ENCODE data around the gene SERPINB5. TPM values are rescaled to one million over a fixed set of nuclear protein-coding genes. Genes with fewer than 3 reads are reported as not detected.

Gene SERPINB5
- total RNA-seq, 1 experiment from 2014 or later: not detected

DNA sequence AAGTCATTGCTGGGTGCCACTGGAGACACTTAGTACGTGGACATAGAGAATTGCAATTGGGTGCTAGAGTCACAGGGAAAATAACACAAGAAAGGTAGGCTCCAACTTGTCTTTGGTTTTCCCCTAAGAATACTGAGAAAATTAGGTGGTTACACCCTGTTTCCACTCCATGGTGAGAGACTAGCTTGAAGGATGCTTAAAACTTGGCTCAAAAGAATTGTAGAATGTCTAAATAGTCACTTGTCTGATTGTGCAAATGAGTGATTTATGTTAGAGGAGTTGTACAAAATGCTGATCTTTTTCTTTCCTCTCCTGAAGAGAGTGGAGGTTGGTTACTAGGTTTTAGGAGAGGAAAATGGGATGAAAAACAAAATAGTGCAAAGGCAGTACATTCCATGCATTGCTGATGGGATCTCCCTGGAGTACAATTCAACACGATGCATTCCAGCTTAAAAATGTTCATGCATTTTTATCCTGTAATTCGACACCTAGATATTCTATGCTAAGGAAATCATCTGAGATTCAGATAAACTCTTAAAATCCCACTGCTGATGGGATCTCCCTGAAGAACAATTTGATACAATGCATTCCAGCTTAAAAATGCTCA is 63.2 kb downstream of the SERPINB5 start:
- ATAC-seq (no peak), DNase-seq (ENCODE audit: low read depth, low spot score) (no peak)
- H3K36me3 ChIP-seq (ENCODE audit: control insufficient read depth, insufficient read depth, low read length): no peaks in the 10 kb centered on the region
- in situ Hi-C loops (cut with HindIII; ENCODE audit: low pct_unique_long_range_greater_than_20kb, low sequenced_read_pairs) (no loop called here), intact Hi-C loops (cut with micrococcal nuclease; ENCODE audit: unreplicated experiment) (no loop called here)
- no peaks in the 10 kb centered on the region for H3K4me1 ChIP-seq (ENCODE audit: control insufficient read depth, insufficient read depth, low read length)
- H3K27me3 ChIP-seq (ENCODE audit: control insufficient read depth, insufficient read depth, low read length): no peaks in the 10 kb centered on the region
- H3K9me3 ChIP-seq (ENCODE audit: control insufficient read depth, insufficient read depth, low read depth, low read length): no peaks in the 10 kb centered on the region
- BruUV-seq (replicated peaks): no TSS peak
- no peak overlapping the region for H3K27ac ChIP-seq (ENCODE audit: low read length)
- TF ChIP-seq POLR2AphosphoS5 (IDR thresholded peaks at IDR 0.05; ENCODE audit: low read depth, low read length): no peak
- no peak for TF ChIP-seq SIN3A (IDR thresholded peaks at IDR 0.05; ENCODE audit: borderline replicate concordance, insufficient read depth, low read depth, low read length)
- TF ChIP-seq, protein P1, sequence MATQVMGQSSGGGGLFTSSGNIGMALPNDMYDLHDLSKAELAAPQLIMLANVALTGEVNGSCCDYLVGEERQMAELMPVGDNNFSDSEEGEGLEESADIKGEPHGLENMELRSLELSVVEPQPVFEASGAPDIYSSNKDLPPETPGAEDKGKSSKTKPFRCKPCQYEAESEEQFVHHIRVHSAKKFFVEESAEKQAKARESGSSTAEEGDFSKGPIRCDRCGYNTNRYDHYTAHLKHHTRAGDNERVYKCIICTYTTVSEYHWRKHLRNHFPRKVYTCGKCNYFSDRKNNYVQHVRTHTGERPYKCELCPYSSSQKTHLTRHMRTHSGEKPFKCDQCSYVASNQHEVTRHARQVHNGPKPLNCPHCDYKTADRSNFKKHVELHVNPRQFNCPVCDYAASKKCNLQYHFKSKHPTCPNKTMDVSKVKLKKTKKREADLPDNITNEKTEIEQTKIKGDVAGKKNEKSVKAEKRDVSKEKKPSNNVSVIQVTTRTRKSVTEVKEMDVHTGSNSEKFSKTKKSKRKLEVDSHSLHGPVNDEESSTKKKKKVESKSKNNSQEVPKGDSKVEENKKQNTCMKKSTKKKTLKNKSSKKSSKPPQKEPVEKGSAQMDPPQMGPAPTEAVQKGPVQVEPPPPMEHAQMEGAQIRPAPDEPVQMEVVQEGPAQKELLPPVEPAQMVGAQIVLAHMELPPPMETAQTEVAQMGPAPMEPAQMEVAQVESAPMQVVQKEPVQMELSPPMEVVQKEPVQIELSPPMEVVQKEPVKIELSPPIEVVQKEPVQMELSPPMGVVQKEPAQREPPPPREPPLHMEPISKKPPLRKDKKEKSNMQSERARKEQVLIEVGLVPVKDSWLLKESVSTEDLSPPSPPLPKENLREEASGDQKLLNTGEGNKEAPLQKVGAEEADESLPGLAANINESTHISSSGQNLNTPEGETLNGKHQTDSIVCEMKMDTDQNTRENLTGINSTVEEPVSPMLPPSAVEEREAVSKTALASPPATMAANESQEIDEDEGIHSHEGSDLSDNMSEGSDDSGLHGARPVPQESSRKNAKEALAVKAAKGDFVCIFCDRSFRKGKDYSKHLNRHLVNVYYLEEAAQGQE (IDR thresholded peaks at IDR 0.05; ENCODE audit: insufficient read depth in 1 of 2, low read depth in 2 of 2, low read length in 1 of 2): no peak
- TF ChIP-seq TCF7L2 (IDR thresholded peaks at IDR 0.05; ENCODE audit: low read depth, low read length): no peak
- TF ChIP-seq, protein P2, sequence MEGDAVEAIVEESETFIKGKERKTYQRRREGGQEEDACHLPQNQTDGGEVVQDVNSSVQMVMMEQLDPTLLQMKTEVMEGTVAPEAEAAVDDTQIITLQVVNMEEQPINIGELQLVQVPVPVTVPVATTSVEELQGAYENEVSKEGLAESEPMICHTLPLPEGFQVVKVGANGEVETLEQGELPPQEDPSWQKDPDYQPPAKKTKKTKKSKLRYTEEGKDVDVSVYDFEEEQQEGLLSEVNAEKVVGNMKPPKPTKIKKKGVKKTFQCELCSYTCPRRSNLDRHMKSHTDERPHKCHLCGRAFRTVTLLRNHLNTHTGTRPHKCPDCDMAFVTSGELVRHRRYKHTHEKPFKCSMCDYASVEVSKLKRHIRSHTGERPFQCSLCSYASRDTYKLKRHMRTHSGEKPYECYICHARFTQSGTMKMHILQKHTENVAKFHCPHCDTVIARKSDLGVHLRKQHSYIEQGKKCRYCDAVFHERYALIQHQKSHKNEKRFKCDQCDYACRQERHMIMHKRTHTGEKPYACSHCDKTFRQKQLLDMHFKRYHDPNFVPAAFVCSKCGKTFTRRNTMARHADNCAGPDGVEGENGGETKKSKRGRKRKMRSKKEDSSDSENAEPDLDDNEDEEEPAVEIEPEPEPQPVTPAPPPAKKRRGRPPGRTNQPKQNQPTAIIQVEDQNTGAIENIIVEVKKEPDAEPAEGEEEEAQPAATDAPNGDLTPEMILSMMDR (IDR thresholded peaks at IDR 0.05): no peak
- ChIA-PET POLR2A (no interaction called here), CTCF (no interaction called here)
- no peak overlapping the region for H3K4me3 ChIP-seq (ENCODE audit: low read depth in 2 of 2, low read length in 2 of 2)

DNA sequence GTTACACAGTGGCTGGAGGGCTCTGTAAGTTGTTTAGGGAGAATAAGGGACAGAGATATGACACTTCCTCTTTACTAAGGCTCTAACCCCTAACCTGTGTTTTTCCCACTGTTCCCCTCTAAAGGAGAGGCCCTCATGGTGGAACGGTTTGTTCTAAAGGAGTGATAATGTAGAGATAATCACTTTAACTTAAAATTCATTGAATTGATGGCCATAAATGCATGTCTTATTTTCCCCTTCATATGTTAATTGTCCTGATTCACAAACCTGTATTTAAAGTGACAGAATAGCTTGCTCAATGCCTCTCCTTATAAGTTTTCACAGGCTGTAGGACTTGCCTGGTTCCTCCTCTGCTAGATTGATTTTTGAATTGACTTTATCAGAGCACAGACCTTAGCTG is 65.3 kb downstream of the SERPINB5 start, which contains the start of gene SERPINB12:
TSS of gene SERPINB12 (plus strand) at position 301 of the 400 bp plus-strand sequence. CDS start 13,791 bp downstream, outside the sequence.
- Histone ChIP-seq H3K9me3 (ENCODE audit: control insufficient read depth, insufficient read depth, low read depth, low read length) (no peaks in the 10 kb centered on the region), H3K4me3 (ENCODE audit: low read depth in 2 of 2, low read length in 2 of 2) (no peak within 1 kb of the TSS), H3K27me3 (ENCODE audit: control insufficient read depth, insufficient read depth, low read length) (no peaks in the 10 kb centered on the region), H3K36me3 (ENCODE audit: control insufficient read depth, insufficient read depth, low read length) (no peaks in the 10 kb centered on the region), H3K4me1 (ENCODE audit: control insufficient read depth, insufficient read depth, low read length) (no peaks in the 10 kb centered on the region), H3K27ac (ENCODE audit: low read length) (no peak within 1 kb of the TSS)
- no TSS peak for BruUV-seq (replicated peaks)
- ChIA-PET CTCF (no interaction called here), POLR2A (no interaction called here)
- DNase-seq (ENCODE audit: low read depth, low spot score) (no peak), ATAC-seq (no peak)
- intact Hi-C loops (cut with micrococcal nuclease; ENCODE audit: unreplicated experiment) (no loop called here), in situ Hi-C loops (cut with HindIII; ENCODE audit: low pct_unique_long_range_greater_than_20kb, low sequenced_read_pairs) (no loop called here)
- TF ChIP-seq, protein P2 (IDR thresholded peaks at IDR 0.05): no peak
- TF ChIP-seq, protein P1 (IDR thresholded peaks at IDR 0.05; ENCODE audit: insufficient read depth in 1 of 2, low read depth in 2 of 2, low read length in 1 of 2): no peak
- TF ChIP-seq SIN3A (IDR thresholded peaks at IDR 0.05; ENCODE audit: borderline replicate concordance, insufficient read depth, low read depth, low read length) (no peak), TCF7L2 (IDR thresholded peaks at IDR 0.05; ENCODE audit: low read depth, low read length) (no peak), POLR2AphosphoS5 (IDR thresholded peaks at IDR 0.05; ENCODE audit: low read depth, low read length) (no peak)
